K562 (cell line): ENCODE measurements around the gene ANKRD34A. TPM values are rescaled to one million over a fixed set of nuclear protein-coding genes. Genes with fewer than 3 reads are reported as not detected.

Experiments
- CHD1 ChIP-seq: fragments of 200-600 bp; sonication (generic); IDR thresholded peaks from one replicate; pipeline ENCODE4 v1.6.1; 2012; ENCODE audit warnings: mild to moderate bottlenecking, moderate library complexity, low read length, inconsistent platforms
- DIDO1 ChIP-seq: fragments of 450-650 bp; IDR thresholded peaks from 2 replicates; pipeline ENCODE4 v1.6.1; 2016; ENCODE audit warnings: low read depth, missing biosample characterization, missing genetic modification characterization
- EP300 ChIP-seq: IDR thresholded peaks from 2 replicates; pipeline ENCODE4 v1.6.1; 2012; ENCODE audit warnings: low read length, improper control_type of control experiment
- GATA2 ChIP-seq: sonication (generic); formaldehyde crosslinking; IDR thresholded peaks from 2 replicates; pipeline ENCODE4 v1.4.0; 2020; ENCODE audit warnings: mild to moderate bottlenecking, missing genetic modification reagents
- HNRNPL ChIP-seq: fragments of 200-400 bp; formaldehyde crosslinking; IDR thresholded peaks from 2 replicates; pipeline ENCODE4 v1.6.1; 2017; ENCODE audit warnings: low read depth, mild to moderate bottlenecking, low read length
- HNRNPLL ChIP-seq: fragments of 200-400 bp; formaldehyde crosslinking; IDR thresholded peaks from 2 replicates; pipeline ENCODE4 v1.6.1; 2017; ENCODE audit warnings: low read length, low read depth, mild to moderate bottlenecking; ENCODE audit not compliant: poor library complexity, severe bottlenecking
- KDM4B ChIP-seq, 2 experiments: fragments of 450-650 bp in 1 of 2; sonication (generic) in 1 of 2; IDR thresholded peaks; 2 replicates each; pipeline ENCODE4 v1.6.1; 2016 to 2017; ENCODE audit warnings: borderline replicate concordance in 2 of 2, antibody characterized with exemption in 1 of 2, low read depth in 1 of 2, mild to moderate bottlenecking in 1 of 2
- MAZ ChIP-seq, 2 experiments: fragments of 450-650 bp in 1 of 2; sonication (generic) in 1 of 2; formaldehyde crosslinking; IDR thresholded peaks in 1 of 2; conservative IDR thresholded peaks in 1 of 2; 2 replicates each; pipeline versions ENCODE4 v1.4.0 to v1.5.0; 2020; ENCODE audit warnings: mild to moderate bottlenecking in 1 of 2, missing genetic modification reagents in 1 of 2
- MTA3 ChIP-seq: fragments of 450-650 bp; formaldehyde crosslinking; IDR thresholded peaks from 2 replicates; pipeline ENCODE4 v1.6.1; 2017; ENCODE audit warnings: mild to moderate bottlenecking, borderline replicate concordance
- MYC ChIP-seq, 2 experiments: fragments of 250-450 bp in 1 of 2; sonication (Bioruptor Pico) in 1 of 2; IDR thresholded peaks; 2 replicates each; pipeline versions ENCODE4 v1.5.1 to v1.6.1; 2012 to 2021; ENCODE audit warnings: low read depth in 2 of 2, borderline replicate concordance in 1 of 2, improper control_type of control experiment in 1 of 2, low read length in 1 of 2, mild to moderate bottlenecking in 1 of 2, moderate library complexity in 1 of 2
- RBFOX2 ChIP-seq: fragments of 200-400 bp; formaldehyde crosslinking; IDR thresholded peaks from 2 replicates; pipeline ENCODE4 v1.6.1; 2017; ENCODE audit warnings: low read depth, mild to moderate bottlenecking, low read length, moderate library complexity
- RNF2 ChIP-seq: sonication (generic); IDR thresholded peaks from 2 replicates; pipeline ENCODE4 v1.6.1; 2016
- ZNF561 ChIP-seq: fragments of 450-650 bp; formaldehyde crosslinking; conservative IDR thresholded peaks from 2 replicates; pipeline ENCODE4 v1.4.0; 2020; ENCODE audit warnings: mild to moderate bottlenecking, moderate library complexity
- polyA plus RNA-seq, 8 experiments: library from polyadenylated mRNA; depleted of rRNA in 4 of 8; stranded (reverse) in 5 of 8; unstranded in 3 of 8; fragments of >200 nt; fragmentation: Nextera tagmentation in 2 of 8; fragmentation: Illumina TruSeq in 1 of 8; extraction: Ambion mirVana in 2 of 8; extraction: Trizol in 1 of 8; gene quantifications; 2 replicates each; pipeline versions ENCODE4 v1.2.1 to v1.2.3, GENCODE V29; 2011 to 2014; ENCODE audit warnings: inconsistent platforms in 1 of 8, missing spikeins in 1 of 8
- total RNA-seq, 7 experiments: library from RNA; depleted of rRNA in 6 of 7; stranded (reverse); fragments of >200 nt in 6 of 7; fragmentation: Illumina TruSeq in 2 of 7; extraction: Trizol in 2 of 7; gene quantifications; 2 replicates each; pipeline versions ENCODE4 v1.2.1 to v1.2.3, GENCODE V29; 2011 to 2021; ENCODE audit warnings: low replicate concordance in 1 of 7
- TF ChIP-seq, protein P1 (sequence below), 3 experiments: fragments of 200-800 bp in 1 of 3; fragments of 250-450 bp in 1 of 3; fragments of 450-650 bp in 1 of 3; sonication (Bioruptor Pico) in 1 of 3; sonication (Bioruptor generic) in 1 of 3; formaldehyde crosslinking in 1 of 3; IDR thresholded peaks; 2 replicates each; pipeline versions ENCODE4 v1.6.1 to v1.8.0; 2016 to 2022; ENCODE audit warnings: mild to moderate bottlenecking in 2 of 3, missing genetic modification characterization in 2 of 3, missing compliant biosample characterization in 1 of 3, moderate library complexity in 1 of 3
- TF ChIP-seq, protein P2 (sequence below): fragments of 150-350 bp; conservative IDR thresholded peaks from 2 replicates; pipeline ENCODE4 v1.6.1; 2014; ENCODE audit warnings: low read length
- TF ChIP-seq, protein P3 (sequence below): fragments of 250-450 bp; sonication (Bioruptor Pico); IDR thresholded peaks from 2 replicates; pipeline ENCODE4 v1.8.0; 2022; ENCODE audit warnings: inconsistent platforms

Gene ANKRD34A
- total and polyA plus RNA-seq, 9 of the 15 experiments (the other 6 are each of a cell fraction or from before 2014, with no cell fraction given): 0.06 to 1.6 (median 0.43) TPM

DNA sequence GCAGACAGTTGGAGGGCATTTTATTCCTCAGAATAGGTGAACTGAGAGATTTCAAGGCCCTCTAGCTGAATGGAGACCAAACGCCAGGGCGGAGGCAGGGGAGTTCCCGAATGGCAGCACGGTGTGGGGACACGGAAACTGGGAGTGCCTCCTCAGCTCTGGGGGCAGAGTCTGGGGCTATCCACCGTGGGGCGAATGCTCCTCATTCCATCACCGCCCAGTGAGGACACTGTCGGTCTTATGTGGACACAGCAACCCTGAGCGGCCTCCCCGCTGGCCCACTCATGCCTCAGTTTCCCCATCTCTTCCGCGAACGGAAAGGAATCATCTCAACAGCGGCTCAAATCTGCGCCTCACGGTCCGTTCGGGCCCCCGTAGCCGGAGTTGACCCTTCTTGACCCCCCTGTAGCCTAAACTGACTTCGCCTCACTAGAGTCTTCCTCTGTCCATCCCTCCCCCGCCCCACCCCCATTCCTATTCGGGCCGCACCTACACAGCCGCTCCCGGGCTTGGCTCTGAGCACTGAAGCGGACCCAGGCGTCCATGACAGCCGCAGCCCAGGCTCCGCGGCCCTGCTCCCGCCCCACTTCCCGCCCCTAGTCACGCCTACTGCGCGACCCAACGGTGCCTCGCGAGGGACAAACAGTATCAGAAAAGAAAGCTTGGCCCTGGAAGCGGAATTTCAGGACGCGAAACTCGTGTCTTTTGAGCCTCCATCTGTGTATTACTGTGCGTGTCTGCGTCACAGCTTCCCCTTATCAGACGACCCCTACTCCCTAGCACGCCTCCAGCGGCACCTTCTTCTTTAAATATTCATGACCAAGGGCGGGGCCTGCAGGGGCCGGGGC, 46.0 kb downstream of the ANKRD34A start, which contains the start of gene PEX11B (continued):
- TF ChIP-seq, protein P1, sequence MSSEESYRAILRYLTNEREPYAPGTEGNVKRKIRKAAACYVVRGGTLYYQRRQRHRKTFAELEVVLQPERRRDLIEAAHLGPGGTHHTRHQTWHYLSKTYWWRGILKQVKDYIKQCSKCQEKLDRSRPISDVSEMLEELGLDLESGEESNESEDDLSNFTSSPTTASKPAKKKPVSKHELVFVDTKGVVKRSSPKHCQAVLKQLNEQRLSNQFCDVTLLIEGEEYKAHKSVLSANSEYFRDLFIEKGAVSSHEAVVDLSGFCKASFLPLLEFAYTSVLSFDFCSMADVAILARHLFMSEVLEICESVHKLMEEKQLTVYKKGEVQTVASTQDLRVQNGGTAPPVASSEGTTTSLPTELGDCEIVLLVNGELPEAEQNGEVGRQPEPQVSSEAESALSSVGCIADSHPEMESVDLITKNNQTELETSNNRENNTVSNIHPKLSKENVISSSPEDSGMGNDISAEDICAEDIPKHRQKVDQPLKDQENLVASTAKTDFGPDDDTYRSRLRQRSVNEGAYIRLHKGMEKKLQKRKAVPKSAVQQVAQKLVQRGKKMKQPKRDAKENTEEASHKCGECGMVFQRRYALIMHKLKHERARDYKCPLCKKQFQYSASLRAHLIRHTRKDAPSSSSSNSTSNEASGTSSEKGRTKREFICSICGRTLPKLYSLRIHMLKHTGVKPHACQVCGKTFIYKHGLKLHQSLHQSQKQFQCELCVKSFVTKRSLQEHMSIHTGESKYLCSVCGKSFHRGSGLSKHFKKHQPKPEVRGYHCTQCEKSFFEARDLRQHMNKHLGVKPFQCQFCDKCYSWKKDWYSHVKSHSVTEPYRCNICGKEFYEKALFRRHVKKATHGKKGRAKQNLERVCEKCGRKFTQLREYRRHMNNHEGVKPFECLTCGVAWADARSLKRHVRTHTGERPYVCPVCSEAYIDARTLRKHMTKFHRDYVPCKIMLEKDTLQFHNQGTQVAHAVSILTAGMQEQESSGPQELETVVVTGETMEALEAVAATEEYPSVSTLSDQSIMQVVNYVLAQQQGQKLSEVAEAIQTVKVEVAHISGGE (CRISPR knock-in tag; IDR thresholded peaks at IDR 0.05): no peak
- no peak for TF ChIP-seq GATA2
- TF ChIP-seq, protein P2, sequence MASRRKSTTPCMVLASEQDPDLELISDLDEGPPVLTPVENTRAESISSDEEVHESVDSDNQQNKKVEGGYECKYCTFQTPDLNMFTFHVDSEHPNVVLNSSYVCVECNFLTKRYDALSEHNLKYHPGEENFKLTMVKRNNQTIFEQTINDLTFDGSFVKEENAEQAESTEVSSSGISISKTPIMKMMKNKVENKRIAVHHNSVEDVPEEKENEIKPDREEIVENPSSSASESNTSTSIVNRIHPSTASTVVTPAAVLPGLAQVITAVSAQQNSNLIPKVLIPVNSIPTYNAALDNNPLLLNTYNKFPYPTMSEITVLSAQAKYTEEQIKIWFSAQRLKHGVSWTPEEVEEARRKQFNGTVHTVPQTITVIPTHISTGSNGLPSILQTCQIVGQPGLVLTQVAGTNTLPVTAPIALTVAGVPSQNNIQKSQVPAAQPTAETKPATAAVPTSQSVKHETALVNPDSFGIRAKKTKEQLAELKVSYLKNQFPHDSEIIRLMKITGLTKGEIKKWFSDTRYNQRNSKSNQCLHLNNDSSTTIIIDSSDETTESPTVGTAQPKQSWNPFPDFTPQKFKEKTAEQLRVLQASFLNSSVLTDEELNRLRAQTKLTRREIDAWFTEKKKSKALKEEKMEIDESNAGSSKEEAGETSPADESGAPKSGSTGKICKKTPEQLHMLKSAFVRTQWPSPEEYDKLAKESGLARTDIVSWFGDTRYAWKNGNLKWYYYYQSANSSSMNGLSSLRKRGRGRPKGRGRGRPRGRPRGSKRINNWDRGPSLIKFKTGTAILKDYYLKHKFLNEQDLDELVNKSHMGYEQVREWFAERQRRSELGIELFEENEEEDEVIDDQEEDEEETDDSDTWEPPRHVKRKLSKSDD: 0 out of 2 replicates have a peak, but pooled peaks have one; percentile 55
- TF ChIP-seq DIDO1 (tag): peak; percentile 18; the same call in 1 of the 2 replicates
- TF ChIP-seq RNF2: no peak
- TF ChIP-seq KDM4B (IDR thresholded peaks at IDR 0.05; ENCODE audit: borderline replicate concordance in 2 of 2, low read depth in 1 of 2): no peak
- TF ChIP-seq HNRNPL: no peak
- TF ChIP-seq, protein P3, sequence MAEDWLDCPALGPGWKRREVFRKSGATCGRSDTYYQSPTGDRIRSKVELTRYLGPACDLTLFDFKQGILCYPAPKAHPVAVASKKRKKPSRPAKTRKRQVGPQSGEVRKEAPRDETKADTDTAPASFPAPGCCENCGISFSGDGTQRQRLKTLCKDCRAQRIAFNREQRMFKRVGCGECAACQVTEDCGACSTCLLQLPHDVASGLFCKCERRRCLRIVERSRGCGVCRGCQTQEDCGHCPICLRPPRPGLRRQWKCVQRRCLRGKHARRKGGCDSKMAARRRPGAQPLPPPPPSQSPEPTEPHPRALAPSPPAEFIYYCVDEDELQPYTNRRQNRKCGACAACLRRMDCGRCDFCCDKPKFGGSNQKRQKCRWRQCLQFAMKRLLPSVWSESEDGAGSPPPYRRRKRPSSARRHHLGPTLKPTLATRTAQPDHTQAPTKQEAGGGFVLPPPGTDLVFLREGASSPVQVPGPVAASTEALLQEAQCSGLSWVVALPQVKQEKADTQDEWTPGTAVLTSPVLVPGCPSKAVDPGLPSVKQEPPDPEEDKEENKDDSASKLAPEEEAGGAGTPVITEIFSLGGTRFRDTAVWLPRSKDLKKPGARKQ (CRISPR knock-in tag): no peak
- no peak for TF ChIP-seq ZNF561 (CRISPR knock-in tag)
- peak; percentile 49 for TF ChIP-seq HNRNPLL
- TF ChIP-seq MAZ (CRISPR knock-in tag; conservative IDR thresholded peaks at IDR 0.05 in 1 of 2, IDR thresholded peaks at IDR 0.05 in 1 of 2): peak in 1 of 2 experiments; percentile 29; a peak in 1 of 4 replicates
- peak; percentile 75 for TF ChIP-seq RBFOX2
- peak; percentile 99 for TF ChIP-seq MTA3
- TF ChIP-seq EP300: peak; percentile 19; the same call in 1 of the 2 replicates
- peak; percentile 76 for TF ChIP-seq CHD1
- TF ChIP-seq MYC (IDR thresholded peaks at IDR 0.05; ENCODE audit: low read depth, low read length): peak; percentile 71; the same call in 1 of the 2 replicates
- no peak for TF ChIP-seq MYC (CRISPR knock-in tag; IDR thresholded peaks at IDR 0.05; ENCODE audit: borderline replicate concordance, low read depth)
